DND-41 (cell line): ENCODE measurements around the gene KIRREL3.

Experiments
- EZH2 ChIP-seq: IDR thresholded peaks from 3 replicates; pipeline ENCODE4 v1.6.1; 2012; ENCODE audit warnings: borderline replicate concordance, low read depth, mild to moderate bottlenecking, moderate library complexity, low read length, inconsistent platforms; ENCODE audit not compliant: severe bottlenecking
- TF ChIP-seq, protein P1 (sequence below): IDR thresholded peaks from 2 replicates; pipeline ENCODE4 v1.5.1; 2012; ENCODE audit warnings: borderline replicate concordance, low read length, moderate library complexity, mild to moderate bottlenecking; ENCODE audit not compliant: poor library complexity, severe bottlenecking; ENCODE audit errors: extremely low read depth

DNA sequence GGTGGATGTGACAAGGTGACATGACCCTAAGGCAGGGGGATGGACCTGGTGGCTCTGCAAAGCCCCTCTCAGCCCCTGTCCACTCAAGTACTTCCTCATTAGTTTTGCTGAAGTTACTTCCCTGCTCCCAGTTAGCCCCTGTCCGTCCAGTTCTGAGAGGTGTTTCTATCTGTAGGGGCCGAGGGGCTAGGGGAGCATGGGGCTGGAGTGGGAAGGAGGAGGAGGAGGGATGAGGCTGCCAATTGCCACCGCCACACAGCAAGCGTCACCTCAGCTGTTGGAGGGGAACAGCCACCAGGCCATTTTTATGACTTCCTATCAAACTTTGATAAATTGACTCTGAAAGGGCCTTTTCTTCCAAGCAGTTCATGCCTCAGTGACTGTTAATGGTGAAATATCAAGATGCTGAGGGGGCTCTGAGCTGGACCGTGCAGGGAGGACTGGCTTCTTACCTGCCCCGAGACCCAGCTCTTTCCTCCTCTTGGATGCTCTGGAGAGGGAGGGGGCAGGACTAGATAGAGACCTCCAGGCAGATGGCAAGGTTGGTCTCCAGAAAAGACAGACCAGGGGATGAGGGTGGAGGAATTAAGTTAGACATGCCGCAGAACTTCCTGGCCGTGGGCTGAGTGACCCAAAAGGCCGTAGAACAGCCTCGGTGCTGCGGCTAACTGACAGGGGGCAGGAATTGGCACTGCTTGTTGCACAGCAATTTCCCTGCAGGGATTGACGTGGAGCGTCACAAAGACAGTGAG lies 508.1 kb downstream of the KIRREL3 start:
- TF ChIP-seq, protein P1, sequence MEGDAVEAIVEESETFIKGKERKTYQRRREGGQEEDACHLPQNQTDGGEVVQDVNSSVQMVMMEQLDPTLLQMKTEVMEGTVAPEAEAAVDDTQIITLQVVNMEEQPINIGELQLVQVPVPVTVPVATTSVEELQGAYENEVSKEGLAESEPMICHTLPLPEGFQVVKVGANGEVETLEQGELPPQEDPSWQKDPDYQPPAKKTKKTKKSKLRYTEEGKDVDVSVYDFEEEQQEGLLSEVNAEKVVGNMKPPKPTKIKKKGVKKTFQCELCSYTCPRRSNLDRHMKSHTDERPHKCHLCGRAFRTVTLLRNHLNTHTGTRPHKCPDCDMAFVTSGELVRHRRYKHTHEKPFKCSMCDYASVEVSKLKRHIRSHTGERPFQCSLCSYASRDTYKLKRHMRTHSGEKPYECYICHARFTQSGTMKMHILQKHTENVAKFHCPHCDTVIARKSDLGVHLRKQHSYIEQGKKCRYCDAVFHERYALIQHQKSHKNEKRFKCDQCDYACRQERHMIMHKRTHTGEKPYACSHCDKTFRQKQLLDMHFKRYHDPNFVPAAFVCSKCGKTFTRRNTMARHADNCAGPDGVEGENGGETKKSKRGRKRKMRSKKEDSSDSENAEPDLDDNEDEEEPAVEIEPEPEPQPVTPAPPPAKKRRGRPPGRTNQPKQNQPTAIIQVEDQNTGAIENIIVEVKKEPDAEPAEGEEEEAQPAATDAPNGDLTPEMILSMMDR, result no peak
- TF ChIP-seq EZH2, result no peak
